HL-60 (cell line): ENCODE results near the gene CTNND2.

Source experiments
- DNase-seq, 2 experiments: peaks; one replicate each; pipeline ENCODE4 v3.0.0-alpha.2; 2010 to 2020; ENCODE audit warnings: low read depth in 1 of 2, low spot score in 1 of 2
- H3K27ac ChIP-seq: fragments of 250-450 bp; sonication (Bioruptor Pico); replicated peaks from 2 replicates; pipeline ENCODE4 v1.5.1; 2020; ENCODE audit warnings: mild to moderate bottlenecking, moderate library complexity
- H3K27me3 ChIP-seq: fragments of 250-450 bp; sonication (Bioruptor Pico); 2 replicates; pipeline ENCODE4 v1.5.1; 2021; ENCODE audit warnings: mild to moderate bottlenecking, moderate library complexity; ENCODE audit not compliant: insufficient read depth, poor library complexity, severe bottlenecking
- H3K4me3 ChIP-seq: replicated peaks from 2 replicates; pipeline ENCODE4 v1.5.1; 2011; ENCODE audit warnings: mild to moderate bottlenecking, control low read depth, low read length; ENCODE audit not compliant: insufficient read depth
- CTCF ChIP-seq: IDR thresholded peaks from one replicate; pipeline ENCODE4 v1.5.1; 2011; ENCODE audit warnings: low read length, control low read depth, inconsistent platforms; ENCODE audit not compliant: insufficient read depth
- GABPA ChIP-seq: IDR thresholded peaks from 2 replicates; pipeline ENCODE4 v1.6.1; 2012; ENCODE audit warnings: low read depth
- POLR2AphosphoS5 ChIP-seq: IDR thresholded peaks from 2 replicates; pipeline ENCODE4 v1.6.1; 2012; ENCODE audit warnings: low read depth
- SPI1 ChIP-seq: IDR thresholded peaks from 2 replicates; pipeline ENCODE4 v1.6.1; 2012; ENCODE audit warnings: low read depth, mild to moderate bottlenecking, borderline replicate concordance
- TF ChIP-seq, protein P1 (sequence below): IDR thresholded peaks from 2 replicates; pipeline ENCODE4 v1.6.1; 2012; ENCODE audit warnings: low read depth; ENCODE audit not compliant: insufficient replicate concordance

Gene CTNND2

GRCh38 chr5:11043881-11044280 lies 860.4 kb downstream of the CTNND2 start:
- H3K27ac ChIP-seq = no peak overlapping the region
- no peak for DNase-seq
- TF ChIP-seq SPI1 = no peak
- TF ChIP-seq, protein P1, sequence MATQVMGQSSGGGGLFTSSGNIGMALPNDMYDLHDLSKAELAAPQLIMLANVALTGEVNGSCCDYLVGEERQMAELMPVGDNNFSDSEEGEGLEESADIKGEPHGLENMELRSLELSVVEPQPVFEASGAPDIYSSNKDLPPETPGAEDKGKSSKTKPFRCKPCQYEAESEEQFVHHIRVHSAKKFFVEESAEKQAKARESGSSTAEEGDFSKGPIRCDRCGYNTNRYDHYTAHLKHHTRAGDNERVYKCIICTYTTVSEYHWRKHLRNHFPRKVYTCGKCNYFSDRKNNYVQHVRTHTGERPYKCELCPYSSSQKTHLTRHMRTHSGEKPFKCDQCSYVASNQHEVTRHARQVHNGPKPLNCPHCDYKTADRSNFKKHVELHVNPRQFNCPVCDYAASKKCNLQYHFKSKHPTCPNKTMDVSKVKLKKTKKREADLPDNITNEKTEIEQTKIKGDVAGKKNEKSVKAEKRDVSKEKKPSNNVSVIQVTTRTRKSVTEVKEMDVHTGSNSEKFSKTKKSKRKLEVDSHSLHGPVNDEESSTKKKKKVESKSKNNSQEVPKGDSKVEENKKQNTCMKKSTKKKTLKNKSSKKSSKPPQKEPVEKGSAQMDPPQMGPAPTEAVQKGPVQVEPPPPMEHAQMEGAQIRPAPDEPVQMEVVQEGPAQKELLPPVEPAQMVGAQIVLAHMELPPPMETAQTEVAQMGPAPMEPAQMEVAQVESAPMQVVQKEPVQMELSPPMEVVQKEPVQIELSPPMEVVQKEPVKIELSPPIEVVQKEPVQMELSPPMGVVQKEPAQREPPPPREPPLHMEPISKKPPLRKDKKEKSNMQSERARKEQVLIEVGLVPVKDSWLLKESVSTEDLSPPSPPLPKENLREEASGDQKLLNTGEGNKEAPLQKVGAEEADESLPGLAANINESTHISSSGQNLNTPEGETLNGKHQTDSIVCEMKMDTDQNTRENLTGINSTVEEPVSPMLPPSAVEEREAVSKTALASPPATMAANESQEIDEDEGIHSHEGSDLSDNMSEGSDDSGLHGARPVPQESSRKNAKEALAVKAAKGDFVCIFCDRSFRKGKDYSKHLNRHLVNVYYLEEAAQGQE = no peak
- TF ChIP-seq POLR2AphosphoS5 = no peak
- TF ChIP-seq CTCF = no peak
- no peak for TF ChIP-seq GABPA
- no peak overlapping the region for H3K4me3 ChIP-seq
- peaks cover 3% of the 10 kb centered on the region for H3K27me3 ChIP-seq

- no peak for TF ChIP-seq CTCF
- no peak for TF ChIP-seq POLR2AphosphoS5
- TF ChIP-seq GABPA = no peak
- Histone ChIP-seq H3K27ac (no peak overlapping the region), H3K4me3 (no peak overlapping the region), H3K27me3 (peaks cover 6% of the 10 kb centered on the region)
- DNase-seq = no peak
Observed at GRCh38 chr5:11040345-11040744, 863.9 kb downstream of the CTNND2 start.

DNA sequence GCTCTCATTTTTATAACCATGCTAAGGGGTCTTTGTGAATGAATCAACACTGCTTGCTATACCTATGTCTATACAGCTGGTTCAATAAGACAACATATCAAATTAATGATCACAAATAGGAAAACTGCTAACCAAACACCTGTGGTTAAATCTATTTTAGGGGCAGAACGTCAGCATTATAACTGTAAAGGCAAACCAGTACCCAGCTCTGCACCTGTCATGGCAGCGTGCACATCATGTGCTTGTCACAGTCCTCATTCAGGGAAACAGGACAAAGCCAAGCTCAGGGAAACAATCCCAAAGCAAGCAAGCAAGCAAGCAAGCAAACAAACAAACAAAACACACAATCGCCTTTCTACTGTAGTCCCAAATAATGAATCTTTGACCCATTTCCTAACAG lies 865.5 kb downstream of the CTNND2 start:
- no peak for TF ChIP-seq SPI1
- no peak for TF ChIP-seq POLR2AphosphoS5
- no peak for TF ChIP-seq GABPA
- TF ChIP-seq, protein P1 = no peak
- TF ChIP-seq CTCF = no peak
- H3K27me3 ChIP-seq = peaks cover 6% of the 10 kb centered on the region
- H3K4me3 ChIP-seq = no peak overlapping the region
- no peak overlapping the region for H3K27ac ChIP-seq
- no peak for DNase-seq

GRCh38 chr5:11037941-11038340 lies 866.3 kb downstream of the CTNND2 start:
- no peak for DNase-seq
- peaks cover 8% of the 10 kb centered on the region for H3K27me3 ChIP-seq
- TF ChIP-seq, protein P1 = no peak
- TF ChIP-seq GABPA (no peak), CTCF (no peak), POLR2AphosphoS5 (no peak), SPI1 (no peak)

More at GRCh38 chr5:11037941-11038340, 866.3 kb downstream of the CTNND2 start:
- Histone ChIP-seq H3K27ac (no peak overlapping the region), H3K4me3 (no peak overlapping the region)
